ENCODE measurements around the gene FBXO40.

DNA sequence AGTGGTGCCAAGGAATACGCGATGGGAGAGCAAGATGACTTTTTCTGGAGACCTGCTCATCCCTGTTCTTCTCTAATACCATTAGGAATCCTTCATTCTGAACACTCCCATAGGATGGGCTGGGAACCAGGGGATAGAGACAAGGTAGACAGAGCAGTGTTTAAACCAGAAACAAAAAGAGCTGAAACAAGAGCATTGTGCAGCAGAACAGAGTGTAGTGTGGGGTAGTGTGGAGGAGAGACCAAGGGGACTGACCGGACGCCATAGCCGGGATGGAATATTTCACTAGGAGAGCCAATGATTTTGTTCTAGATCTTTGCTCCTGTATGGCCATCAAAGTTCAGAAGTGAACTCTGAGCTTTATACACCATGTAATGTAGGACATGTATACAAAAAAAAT lies 51.9 kb downstream of the FBXO40 start:
- TF ChIP-seq POLR2A (IDR thresholded peaks at IDR 0.05): no peak
- TF ChIP-seq, protein P1, sequence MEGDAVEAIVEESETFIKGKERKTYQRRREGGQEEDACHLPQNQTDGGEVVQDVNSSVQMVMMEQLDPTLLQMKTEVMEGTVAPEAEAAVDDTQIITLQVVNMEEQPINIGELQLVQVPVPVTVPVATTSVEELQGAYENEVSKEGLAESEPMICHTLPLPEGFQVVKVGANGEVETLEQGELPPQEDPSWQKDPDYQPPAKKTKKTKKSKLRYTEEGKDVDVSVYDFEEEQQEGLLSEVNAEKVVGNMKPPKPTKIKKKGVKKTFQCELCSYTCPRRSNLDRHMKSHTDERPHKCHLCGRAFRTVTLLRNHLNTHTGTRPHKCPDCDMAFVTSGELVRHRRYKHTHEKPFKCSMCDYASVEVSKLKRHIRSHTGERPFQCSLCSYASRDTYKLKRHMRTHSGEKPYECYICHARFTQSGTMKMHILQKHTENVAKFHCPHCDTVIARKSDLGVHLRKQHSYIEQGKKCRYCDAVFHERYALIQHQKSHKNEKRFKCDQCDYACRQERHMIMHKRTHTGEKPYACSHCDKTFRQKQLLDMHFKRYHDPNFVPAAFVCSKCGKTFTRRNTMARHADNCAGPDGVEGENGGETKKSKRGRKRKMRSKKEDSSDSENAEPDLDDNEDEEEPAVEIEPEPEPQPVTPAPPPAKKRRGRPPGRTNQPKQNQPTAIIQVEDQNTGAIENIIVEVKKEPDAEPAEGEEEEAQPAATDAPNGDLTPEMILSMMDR (IDR thresholded peaks at IDR 0.05): no peak
